ENCODE measurements around the gene MOXD1. TPM values are rescaled to one million over a fixed set of nuclear protein-coding genes. Genes with fewer than 3 reads are reported as not detected.

MOXD1 gene
- total RNA-seq, 1 donor from 2014 or later: 1.6 TPM

DNA sequence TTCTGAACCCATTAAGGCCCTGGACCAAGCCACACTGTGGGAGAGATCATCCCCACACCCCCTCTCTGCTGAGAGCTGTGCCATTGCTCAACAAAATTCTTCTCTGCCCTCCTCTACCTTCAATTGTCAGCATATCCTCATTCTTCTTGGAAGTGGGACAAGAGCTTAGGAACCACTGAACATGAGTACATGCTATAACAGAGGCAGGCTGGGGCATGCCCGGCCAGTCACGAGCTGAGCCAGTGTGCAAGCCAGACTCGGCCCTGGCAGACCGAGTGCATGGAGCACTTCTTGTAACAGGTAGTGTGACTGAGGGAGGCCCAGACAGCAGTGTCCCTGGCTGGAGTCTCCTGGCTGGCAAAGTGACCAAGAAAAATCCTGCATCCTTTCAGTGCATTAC is 149.2 kb downstream of the MOXD1 start:
- H3K4me3 ChIP-seq (ENCODE audit: low read depth, low read length): no peak overlapping the region
- H3K36me3 ChIP-seq (ENCODE audit: control insufficient read depth, insufficient read depth, low read length): no peaks in the 10 kb centered on the region
- no peaks in the 10 kb centered on the region for H3K27me3 ChIP-seq (ENCODE audit: control insufficient read depth, insufficient read depth, low read length)
- DNase-seq (ENCODE audit: low read depth) (peak; percentile 96), FAIRE-seq (peak; percentile 82)
- TF ChIP-seq CTCF (IDR thresholded peaks at IDR 0.05; ENCODE audit: insufficient read depth, low read length, severe bottlenecking): no peak

DNA sequence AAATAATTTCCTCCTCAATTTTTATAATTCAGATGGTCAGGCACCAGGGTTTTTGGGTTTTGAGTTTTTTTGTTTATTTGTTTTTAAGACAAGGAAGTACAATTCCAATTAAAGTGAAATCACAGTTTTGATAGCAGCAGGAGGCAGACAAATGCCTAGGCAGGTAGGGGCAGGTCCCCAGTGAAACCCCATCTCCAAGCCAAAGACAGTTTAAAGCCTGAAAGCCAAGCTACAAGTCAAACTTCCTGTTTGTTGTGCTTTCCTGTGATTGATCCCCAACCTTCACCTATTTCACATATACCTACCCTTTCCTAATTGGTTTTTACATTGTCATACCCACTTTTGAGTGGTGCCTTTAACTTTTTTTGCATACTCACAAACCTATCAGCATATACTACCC is 149.6 kb downstream of the MOXD1 start:
- DNase-seq (ENCODE audit: low read depth) (peak; percentile 75), FAIRE-seq (no peak)
- Histone ChIP-seq H3K36me3 (ENCODE audit: control insufficient read depth, insufficient read depth, low read length) (no peaks in the 10 kb centered on the region), H3K27me3 (ENCODE audit: control insufficient read depth, insufficient read depth, low read length) (no peaks in the 10 kb centered on the region), H3K4me3 (ENCODE audit: low read depth, low read length) (no peak overlapping the region)
- TF ChIP-seq CTCF (IDR thresholded peaks at IDR 0.05; ENCODE audit: insufficient read depth, low read length, severe bottlenecking): no peak

DNA sequence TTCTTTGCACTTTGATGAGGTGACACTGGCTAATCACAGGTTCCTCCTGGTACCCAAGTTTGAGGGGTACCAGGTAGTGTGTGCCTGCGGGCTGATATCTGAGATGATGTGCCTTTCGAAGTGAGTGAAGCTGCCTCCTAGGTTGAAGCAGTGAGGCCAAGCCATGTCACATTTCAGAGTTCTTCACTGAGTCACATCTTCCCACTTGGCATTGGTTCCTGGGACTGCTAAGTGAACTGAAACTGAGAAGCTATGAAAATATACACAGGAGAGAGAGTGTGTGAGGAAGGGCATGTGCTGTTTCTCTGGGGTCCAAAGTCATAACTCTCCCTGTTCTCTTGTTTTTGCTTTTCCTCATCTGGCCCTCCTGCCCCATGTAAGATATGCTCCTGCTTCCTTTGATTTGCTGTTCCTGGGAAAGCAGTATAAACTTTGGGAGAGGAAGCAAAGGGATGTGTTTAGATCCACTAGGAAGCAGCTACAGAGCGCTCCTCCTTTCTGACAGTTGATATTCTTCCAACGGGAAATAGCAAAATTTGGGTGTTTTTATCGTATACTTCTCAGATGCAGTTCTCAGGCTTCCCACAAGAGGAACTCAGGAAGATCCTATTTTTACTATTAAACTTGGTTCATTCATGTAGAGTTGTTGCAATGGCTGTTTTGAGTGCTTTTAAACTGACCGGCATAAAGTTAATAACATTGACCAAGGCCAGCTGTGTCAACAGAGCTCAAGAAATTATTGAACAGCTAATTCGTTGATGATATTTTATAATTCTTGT is 153.7 kb downstream of the MOXD1 start:
- FAIRE-seq (no peak), DNase-seq (ENCODE audit: low read depth) (peak; percentile 38)

DNA sequence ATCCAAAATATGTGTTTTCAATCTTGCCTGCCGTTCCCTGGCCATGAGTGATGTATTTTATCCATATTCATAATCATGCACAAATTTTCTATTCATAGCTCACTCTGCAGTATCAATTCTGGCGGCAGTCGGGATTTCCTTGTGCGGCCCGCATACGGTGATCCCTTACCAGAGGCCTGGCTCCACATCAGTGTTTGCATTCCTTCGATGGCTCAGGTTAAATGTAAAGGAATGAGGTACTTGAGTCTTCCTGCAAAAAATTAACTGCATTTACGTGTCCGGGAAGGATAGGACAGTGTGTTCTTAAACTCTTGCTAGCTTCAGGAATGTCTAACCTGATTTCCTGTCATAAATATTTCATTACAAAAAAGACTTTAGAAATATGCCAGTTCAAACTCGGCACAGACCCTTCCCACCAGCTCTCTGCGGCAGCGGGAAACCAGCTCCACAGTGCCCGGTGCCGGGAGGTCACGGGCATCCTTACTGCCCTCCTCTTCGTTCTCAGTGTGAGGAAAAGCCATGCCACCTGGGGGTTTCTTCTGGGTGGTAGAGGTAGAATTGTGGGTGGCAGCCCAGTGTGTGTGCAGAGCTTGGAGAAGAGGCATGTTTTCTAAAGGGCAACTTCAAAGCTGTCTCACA is 154.5 kb downstream of the MOXD1 start:
- Histone ChIP-seq H3K4me3 (ENCODE audit: low read depth, low read length) (no peak overlapping the region), H3K36me3 (ENCODE audit: control insufficient read depth, insufficient read depth, low read length) (no peaks in the 10 kb centered on the region), H3K27me3 (ENCODE audit: control insufficient read depth, insufficient read depth, low read length) (no peaks in the 10 kb centered on the region)
- FAIRE-seq (no peak), DNase-seq (ENCODE audit: low read depth) (peak; percentile 42)
- TF ChIP-seq CTCF (IDR thresholded peaks at IDR 0.05; ENCODE audit: insufficient read depth, low read length, severe bottlenecking): no peak

More for the DNA sequence above, 153.7 kb downstream of the MOXD1 start:
- no peak for TF ChIP-seq CTCF (IDR thresholded peaks at IDR 0.05; ENCODE audit: insufficient read depth, low read length, severe bottlenecking)
- no peaks in the 10 kb centered on the region for H3K36me3 ChIP-seq (ENCODE audit: control insufficient read depth, insufficient read depth, low read length)
- no peaks in the 10 kb centered on the region for H3K27me3 ChIP-seq (ENCODE audit: control insufficient read depth, insufficient read depth, low read length)
- H3K4me3 ChIP-seq (ENCODE audit: low read depth, low read length): no peak overlapping the region

- H3K27me3 ChIP-seq (ENCODE audit: control insufficient read depth, insufficient read depth, low read length): no peaks in the 10 kb centered on the region
- H3K4me3 ChIP-seq (ENCODE audit: low read depth, low read length): no peak overlapping the region
- DNase-seq (ENCODE audit: low read depth): no peak
- H3K36me3 ChIP-seq (ENCODE audit: control insufficient read depth, insufficient read depth, low read length): no peaks in the 10 kb centered on the region
- FAIRE-seq: no peak
- no peak for TF ChIP-seq CTCF (IDR thresholded peaks at IDR 0.05; ENCODE audit: insufficient read depth, low read length, severe bottlenecking)
These were observed 155.1 kb downstream of the MOXD1 start for GRCh38 chr6:132246120-132246617.

Other genes with a start within 250 kb of the MOXD1 start
- 19.8 and 29.7 TPM in 2 replicates for gene STX7, start 111.6 kb upstream of the MOXD1 start, total RNA-seq
- not detected in 2 replicates for gene TAAR9, start 136.8 kb upstream of the MOXD1 start, total RNA-seq
- gene TAAR8, start 151.2 kb upstream of the MOXD1 start, total RNA-seq: not detected in 2 replicates
- not detected in 2 replicates for gene TAAR6, start 168.8 kb upstream of the MOXD1 start, total RNA-seq
- not detected in 2 replicates for gene TAAR5, start 188.3 kb upstream of the MOXD1 start, total RNA-seq
- gene TAAR2, start 222.8 kb upstream of the MOXD1 start, total RNA-seq: not detected in 2 replicates

Data from bronchial epithelial cell (primary cell).